Measurements from ENCODE around the gene CUEDC1. TPM values are rescaled to one million over a fixed set of nuclear protein-coding genes. Genes with fewer than 3 reads are reported as not detected.
A peak's percentile ranks its signal among the peaks of the same experiment; 100 is the strongest.

CUEDC1 gene
- total RNA-seq, 3 donors from 2014 or later, result 0.41 to 0.63 (median 0.58) TPM

- peak; percentile 59 to 64 for ATAC-seq
- peak overlapping the region; percentile 71 for H3K4me3 Mint-ChIP-seq
- no peaks in the 10 kb centered on the region for H3K9me3 Mint-ChIP-seq
- DNase-seq, result peak; percentile 17
- H3K27me3 Mint-ChIP-seq (ENCODE audit: low read depth), result peaks cover 13% of the 10 kb centered on the region
- H3K4me1 Mint-ChIP-seq (ENCODE audit: low read depth), result peaks cover 10% of the 10 kb centered on the region
- H3K36me3 Mint-ChIP-seq (ENCODE audit: insufficient read depth), result no peaks in the 10 kb centered on the region
Observed at GRCh38 chr17:57861000-57861789, 94.0 kb downstream of the CUEDC1 start.

DNA sequence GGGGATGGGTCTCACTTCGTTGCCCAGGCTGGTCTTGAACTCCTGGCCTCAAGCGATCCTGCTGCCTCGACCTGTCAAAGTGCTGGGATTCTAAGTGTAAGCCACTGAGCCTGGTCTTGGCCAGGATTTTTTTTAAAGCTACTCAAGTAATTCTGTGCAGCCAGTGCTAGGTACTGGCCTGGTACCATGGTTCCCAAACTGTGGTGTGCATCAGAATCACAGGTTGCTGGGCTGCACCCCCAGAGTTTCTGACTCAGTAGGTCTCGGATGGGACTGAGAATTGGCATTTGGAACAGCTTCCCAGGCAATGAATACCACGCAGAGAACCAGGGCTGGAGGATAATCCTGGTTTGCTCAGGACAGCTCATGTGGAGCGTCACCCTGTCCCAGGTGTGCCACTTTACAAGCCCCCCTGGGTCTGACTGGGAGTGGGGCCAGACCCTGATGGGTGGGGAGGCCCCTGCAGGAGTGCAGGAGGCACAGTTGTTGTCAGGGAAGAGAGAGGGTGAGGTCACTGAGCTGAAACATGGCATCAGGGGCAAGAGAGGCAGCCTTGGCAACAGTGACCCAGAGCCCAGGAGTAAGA is 94.7 kb downstream of the CUEDC1 start:
- Mint-ChIP-seq H3K27me3 (ENCODE audit: low read depth) (peaks cover 13% of the 10 kb centered on the region), H3K4me1 (ENCODE audit: low read depth) (peaks cover 10% of the 10 kb centered on the region), H3K36me3 (ENCODE audit: insufficient read depth) (no peaks in the 10 kb centered on the region), H3K9me3 (no peaks in the 10 kb centered on the region), H3K4me3 (peak overlapping the region; percentile 71)
- DNase-seq, result no peak
- ATAC-seq, result peak; percentile 15 to 38

DNA sequence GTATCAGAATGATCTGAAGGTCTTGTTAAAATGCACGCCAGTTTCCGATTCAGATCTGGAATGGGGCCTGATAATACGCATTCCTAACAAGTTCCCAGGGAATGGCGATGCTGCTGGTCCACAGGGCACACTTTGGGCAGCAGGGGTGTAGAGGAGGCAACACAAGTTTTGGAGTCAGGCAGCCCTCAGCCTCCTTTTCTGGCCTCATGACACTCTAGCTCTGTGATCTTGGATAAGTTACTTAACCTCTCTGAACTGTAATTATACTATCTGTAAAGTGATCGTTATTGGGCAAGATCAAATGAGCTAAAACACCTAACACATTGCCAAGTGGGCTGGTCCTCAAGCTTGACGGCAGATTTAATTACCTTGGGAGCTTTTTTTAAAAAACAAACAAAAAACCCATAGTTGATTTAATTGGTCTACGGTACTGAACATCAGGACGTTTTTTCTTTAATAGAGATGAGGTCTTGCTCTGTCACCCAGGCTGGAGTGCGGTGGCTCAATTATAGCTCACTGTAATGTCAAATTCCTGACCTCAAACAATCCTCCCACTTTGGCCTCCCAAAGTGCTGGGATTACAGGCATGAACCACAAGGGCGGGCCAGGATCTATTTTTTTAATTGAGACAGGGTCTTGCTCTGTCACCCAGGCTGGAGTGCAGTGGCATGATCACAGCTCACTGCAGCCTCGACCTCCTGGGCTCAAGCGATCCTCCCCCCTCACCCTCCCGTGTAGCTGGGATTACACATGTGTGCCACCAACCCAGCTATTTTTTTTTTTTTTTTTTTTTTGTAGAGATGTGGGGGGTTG is 95.4 kb downstream of the CUEDC1 start:
- Mint-ChIP-seq H3K4me1 (ENCODE audit: low read depth) (peaks cover 10% of the 10 kb centered on the region), H3K36me3 (ENCODE audit: insufficient read depth) (no peaks in the 10 kb centered on the region), H3K4me3 (no peak overlapping the region), H3K9me3 (no peaks in the 10 kb centered on the region), H3K27me3 (ENCODE audit: low read depth) (peaks cover 13% of the 10 kb centered on the region)
- ATAC-seq (no peak), DNase-seq (no peak)

DNA sequence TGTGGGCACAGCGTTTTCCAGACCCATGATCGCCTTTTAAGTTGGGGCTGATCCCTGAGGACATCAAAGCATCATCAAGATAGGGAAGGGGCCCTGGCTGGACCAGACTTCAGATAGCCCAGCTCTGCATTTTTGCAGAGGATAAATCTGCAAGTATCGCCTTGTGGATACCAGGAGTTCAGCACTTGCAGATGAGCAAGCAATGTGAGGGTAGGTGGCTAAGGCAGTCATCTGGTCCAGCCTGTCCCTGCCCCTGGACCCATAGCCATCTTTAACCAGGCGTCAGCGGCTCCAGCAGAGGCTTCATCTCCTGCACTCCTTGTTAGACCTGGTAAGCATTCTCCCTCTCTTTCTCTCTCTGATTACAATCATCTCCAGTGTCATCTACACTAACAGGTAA is 96.4 kb downstream of the CUEDC1 start:
- Mint-ChIP-seq H3K4me3 (no peak overlapping the region), H3K27me3 (ENCODE audit: low read depth) (peaks cover 13% of the 10 kb centered on the region), H3K36me3 (ENCODE audit: insufficient read depth) (no peaks in the 10 kb centered on the region), H3K9me3 (no peaks in the 10 kb centered on the region), H3K4me1 (ENCODE audit: low read depth) (peaks cover 10% of the 10 kb centered on the region)
- ATAC-seq (no peak), DNase-seq (no peak)

GRCh38 chr17:57856792-57857620 is 98.2 kb downstream of the CUEDC1 start:
- no peak for DNase-seq
- H3K4me1 Mint-ChIP-seq (ENCODE audit: low read depth), result peaks cover 10% of the 10 kb centered on the region
- ATAC-seq, result no peak
- H3K9me3 Mint-ChIP-seq, result no peaks in the 10 kb centered on the region
- H3K27me3 Mint-ChIP-seq (ENCODE audit: low read depth), result peaks cover 7% of the 10 kb centered on the region
- H3K36me3 Mint-ChIP-seq (ENCODE audit: insufficient read depth), result no peaks in the 10 kb centered on the region
- H3K4me3 Mint-ChIP-seq, result no peak overlapping the region

DNA sequence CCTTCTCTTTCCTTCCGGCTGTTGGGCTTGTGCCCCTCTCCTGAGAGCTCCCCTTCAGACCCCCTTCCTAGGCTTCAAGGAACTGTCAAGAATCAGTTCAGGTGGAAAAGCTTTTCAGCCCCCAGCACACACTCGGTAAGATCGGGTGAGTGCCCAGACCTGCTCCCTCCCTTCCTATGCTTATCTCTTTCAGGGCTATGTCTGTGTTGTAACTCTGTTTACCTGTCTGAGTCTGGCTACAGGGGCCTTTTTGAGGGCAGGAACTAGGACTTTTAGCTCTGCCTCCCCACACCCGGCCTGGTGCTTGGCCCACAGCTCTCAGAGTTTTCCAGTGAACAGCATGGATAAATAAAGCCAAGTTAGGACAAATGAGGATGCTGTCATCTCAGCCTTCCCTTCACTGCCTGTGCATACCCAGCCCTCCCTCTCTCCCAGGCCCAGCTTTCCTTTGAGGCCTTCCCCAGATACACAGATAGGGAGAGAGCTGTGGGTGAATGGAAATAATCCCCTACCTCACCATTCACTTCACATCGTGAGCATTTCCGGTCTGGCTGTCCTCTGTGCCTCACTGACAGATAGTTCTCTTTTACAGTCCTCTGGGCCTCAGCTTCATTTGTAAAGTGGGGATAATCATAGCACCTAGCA is 99.7 kb downstream of the CUEDC1 start:
- peaks cover 3% of the 10 kb centered on the region for H3K27me3 Mint-ChIP-seq (ENCODE audit: low read depth)
- ATAC-seq, result no peak
- peaks cover 14% of the 10 kb centered on the region for H3K4me1 Mint-ChIP-seq (ENCODE audit: low read depth)
- H3K36me3 Mint-ChIP-seq (ENCODE audit: insufficient read depth), result no peaks in the 10 kb centered on the region
- no peaks in the 10 kb centered on the region for H3K9me3 Mint-ChIP-seq
- no peak overlapping the region for H3K4me3 Mint-ChIP-seq
- no peak for DNase-seq

GRCh38 chr17:57853695-57854094 is 101.5 kb downstream of the CUEDC1 start:
- Mint-ChIP-seq H3K9me3 (no peaks in the 10 kb centered on the region), H3K4me3 (no peak overlapping the region), H3K4me1 (ENCODE audit: low read depth) (peaks cover 28% of the 10 kb centered on the region), H3K27me3 (ENCODE audit: low read depth) (peaks cover 2% of the 10 kb centered on the region), H3K36me3 (ENCODE audit: insufficient read depth) (peaks cover 2% of the 10 kb centered on the region)
- no peak for ATAC-seq
- DNase-seq, result no peak

GRCh38 chr17:57852955-57853328 is 102.3 kb downstream of the CUEDC1 start:
- H3K4me3 Mint-ChIP-seq, result no peak overlapping the region
- H3K27me3 Mint-ChIP-seq (ENCODE audit: low read depth), result no peaks in the 10 kb centered on the region
- H3K36me3 Mint-ChIP-seq (ENCODE audit: insufficient read depth), result peaks cover 2% of the 10 kb centered on the region
- no peaks in the 10 kb centered on the region for H3K9me3 Mint-ChIP-seq
- peaks cover 34% of the 10 kb centered on the region for H3K4me1 Mint-ChIP-seq (ENCODE audit: low read depth)
- DNase-seq (no peak), ATAC-seq (no peak)

- Mint-ChIP-seq H3K4me3 (peak overlapping the region; percentile 67), H3K9me3 (no peaks in the 10 kb centered on the region), H3K4me1 (ENCODE audit: low read depth) (peaks cover 34% of the 10 kb centered on the region), H3K36me3 (ENCODE audit: insufficient read depth) (peaks cover 2% of the 10 kb centered on the region), H3K27me3 (ENCODE audit: low read depth) (no peaks in the 10 kb centered on the region)
- ATAC-seq (no peak), DNase-seq (no peak)
Observed at GRCh38 chr17:57852092-57852954, 102.9 kb downstream of the CUEDC1 start.

- H3K36me3 Mint-ChIP-seq (ENCODE audit: insufficient read depth), result peaks cover 7% of the 10 kb centered on the region
- peak; percentile 94 for DNase-seq
- H3K4me3 Mint-ChIP-seq, result peak within 1 kb of the TSS; percentile 92
- peaks cover 41% of the 10 kb centered on the region for H3K4me1 Mint-ChIP-seq (ENCODE audit: low read depth)
- no peaks in the 10 kb centered on the region for H3K9me3 Mint-ChIP-seq
- no peaks in the 10 kb centered on the region for H3K27me3 Mint-ChIP-seq (ENCODE audit: low read depth)
- ATAC-seq, result peak; percentile 94
Observed at GRCh38 chr17:57849874-57850754, 105.1 kb downstream of the CUEDC1 start, which contains the start of gene MRPS23. TSS of gene MRPS23 (minus strand) at chr17:57850044. CDS start at chr17:57850010, 34 bp downstream.

DNA sequence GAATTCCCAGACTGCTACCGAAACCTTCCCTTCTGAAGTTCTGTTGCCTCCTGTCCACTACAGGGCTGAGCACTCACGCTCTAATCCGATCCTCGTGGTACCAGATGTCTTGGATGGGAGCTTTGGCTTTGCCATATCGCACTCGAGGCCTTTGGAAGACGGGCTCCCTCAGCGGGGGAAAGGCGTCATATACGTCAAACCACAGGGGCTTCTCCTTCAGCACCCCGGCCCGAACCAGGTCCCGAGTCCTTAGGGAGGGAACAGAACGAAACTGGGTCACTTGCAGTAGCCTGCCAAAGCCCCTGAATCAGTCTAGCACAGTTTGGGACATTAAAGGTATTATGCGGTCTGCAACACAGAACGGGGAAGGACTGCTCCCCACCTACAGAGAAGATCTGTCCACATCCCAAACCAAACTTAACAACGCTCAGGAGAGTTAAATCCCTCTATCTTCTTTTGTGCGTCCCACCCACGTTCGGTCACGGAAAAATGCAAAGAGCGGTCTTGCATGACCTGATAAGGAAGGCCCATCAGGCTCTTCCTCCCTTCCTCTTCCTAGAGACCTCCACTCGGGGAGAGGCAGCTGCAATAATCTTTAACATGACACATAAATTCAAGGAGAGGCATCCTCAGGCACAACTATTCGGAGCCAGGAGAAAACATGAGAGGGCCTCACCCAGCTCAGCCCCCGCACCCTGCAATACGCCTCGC is 105.9 kb downstream of the CUEDC1 start:
- Mint-ChIP-seq H3K9me3 (no peaks in the 10 kb centered on the region), H3K4me3 (peak overlapping the region; percentile 92), H3K36me3 (ENCODE audit: insufficient read depth) (peaks cover 9% of the 10 kb centered on the region), H3K27me3 (ENCODE audit: low read depth) (no peaks in the 10 kb centered on the region), H3K4me1 (ENCODE audit: low read depth) (peaks cover 43% of the 10 kb centered on the region)
- no peak for DNase-seq
- ATAC-seq, result peak in 1 of 2 donors; percentile 20
